ENCODE measurements around the gene CACNG7. TPM values are rescaled to one million over a fixed set of nuclear protein-coding genes. Genes with fewer than 3 reads are reported as not detected.

CACNG7 gene
- total RNA-seq, 2 experiments from 2014 or later = not detected

DNA sequence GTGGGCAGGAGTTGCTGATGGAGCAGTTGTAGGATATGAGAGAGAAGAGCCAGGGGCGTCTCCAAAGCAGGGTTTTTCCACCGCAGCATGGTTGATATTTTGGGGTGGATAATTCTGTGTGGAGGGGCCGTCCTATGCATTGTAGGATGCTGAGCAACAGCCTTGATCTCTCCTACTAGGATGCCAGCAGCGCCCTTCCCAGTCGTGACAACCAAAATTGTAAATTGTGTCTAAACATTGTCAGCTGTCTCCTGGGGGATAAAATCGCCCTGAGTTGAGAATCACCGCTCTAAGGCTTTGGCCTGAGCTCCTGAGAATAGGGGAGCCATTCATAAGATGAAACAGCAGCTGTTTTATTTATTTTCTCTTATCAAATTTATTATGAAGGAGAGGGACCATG is 57.9 kb downstream of the CACNG7 start:
- Histone ChIP-seq H2AFZ (ENCODE audit: low read length) (no peak overlapping the region), H3K27ac (ENCODE audit: low read depth, low read length, poor library complexity, severe bottlenecking) (no peak overlapping the region)
- CTCF ChIA-PET (ENCODE audit: unreplicated experiment) = interaction anchor here (0.6 kb wide), 1 partner anchor 58 kb away, joined by 3 read pairs; no protein-coding TSS in a partner anchor

DNA sequence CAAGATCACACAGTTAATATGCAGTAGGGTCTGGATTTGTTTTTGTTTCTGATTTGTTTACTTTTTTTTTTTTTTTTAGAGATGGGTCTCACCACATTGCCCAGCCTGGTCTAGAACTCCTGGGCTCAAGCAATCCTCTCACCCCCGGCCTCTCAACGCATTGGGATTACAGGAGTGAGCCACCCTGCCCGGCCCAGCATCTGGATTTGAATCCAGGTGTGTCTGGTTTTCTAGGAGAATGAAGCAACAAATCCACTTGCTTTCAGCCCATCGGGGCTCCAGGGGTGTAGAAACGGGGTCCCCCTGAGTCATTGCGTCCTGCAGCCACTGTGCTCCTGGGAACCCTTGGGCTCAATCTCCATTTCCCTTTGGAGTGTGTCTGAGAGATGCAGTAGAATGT is 60.3 kb downstream of the CACNG7 start:
- Histone ChIP-seq H3K79me2 (ENCODE audit: insufficient read depth, low read depth, low read length) (no peaks in the 10 kb centered on the region), H4K20me1 (ENCODE audit: insufficient read depth, low read length) (no peaks in the 10 kb centered on the region), H3K9me2 (ENCODE audit: insufficient read depth, low read length) (no peaks in the 10 kb centered on the region), H3K27ac (ENCODE audit: low read depth, low read length, poor library complexity, severe bottlenecking) (no peak overlapping the region), H3K9me3 (ENCODE audit: low read length) (no peaks in the 10 kb centered on the region), H3K36me3 (ENCODE audit: insufficient read depth, low read length) (no peaks in the 10 kb centered on the region), H2AFZ (ENCODE audit: low read length) (no peak overlapping the region), H3K4me3 (ENCODE audit: low read depth, low read length, poor library complexity, severe bottlenecking) (no peak overlapping the region), H3K4me1 (ENCODE audit: insufficient read depth, low read length, poor library complexity, severe bottlenecking) (no peaks in the 10 kb centered on the region), H3K4me2 (ENCODE audit: low read length) (no peak overlapping the region)
- CTCF ChIA-PET (ENCODE audit: unreplicated experiment) = no interaction called here
- DNase-seq (ENCODE audit: low spot score) = no peak
- no TSS peak for BruUV-seq (replicated peaks)
- intact Hi-C loops (cut with micrococcal nuclease; ENCODE audit: unreplicated experiment) = no loop called here
- TF ChIP-seq EZH2phosphoT487 (IDR thresholded peaks at IDR 0.05; ENCODE audit: borderline replicate concordance, low read depth, low read length) (no peak), CTCF (conservative IDR thresholded peaks at IDR 0.05; ENCODE audit: low read length) (no peak)
- POLR2A ChIA-PET = no interaction called here

More for the DNA sequence above, 57.9 kb downstream of the CACNG7 start:
- Histone ChIP-seq H4K20me1 (ENCODE audit: insufficient read depth, low read length) (no peaks in the 10 kb centered on the region), H3K9me3 (ENCODE audit: low read length) (no peaks in the 10 kb centered on the region), H3K4me3 (ENCODE audit: low read depth, low read length, poor library complexity, severe bottlenecking) (no peak overlapping the region), H3K9me2 (ENCODE audit: insufficient read depth, low read length) (no peaks in the 10 kb centered on the region), H3K79me2 (ENCODE audit: insufficient read depth, low read depth, low read length) (no peaks in the 10 kb centered on the region), H3K36me3 (ENCODE audit: insufficient read depth, low read length) (no peaks in the 10 kb centered on the region), H3K4me2 (ENCODE audit: low read length) (no peak overlapping the region), H3K4me1 (ENCODE audit: insufficient read depth, low read length, poor library complexity, severe bottlenecking) (no peaks in the 10 kb centered on the region)
- no TSS peak for BruUV-seq (replicated peaks)
- TF ChIP-seq CTCF (conservative IDR thresholded peaks at IDR 0.05; ENCODE audit: low read length) (no peak), EZH2phosphoT487 (IDR thresholded peaks at IDR 0.05; ENCODE audit: borderline replicate concordance, low read depth, low read length) (no peak)
- no peak for DNase-seq (ENCODE audit: low spot score)
- POLR2A ChIA-PET = no interaction called here
- intact Hi-C loops (cut with micrococcal nuclease; ENCODE audit: unreplicated experiment) = no loop called here

DNA sequence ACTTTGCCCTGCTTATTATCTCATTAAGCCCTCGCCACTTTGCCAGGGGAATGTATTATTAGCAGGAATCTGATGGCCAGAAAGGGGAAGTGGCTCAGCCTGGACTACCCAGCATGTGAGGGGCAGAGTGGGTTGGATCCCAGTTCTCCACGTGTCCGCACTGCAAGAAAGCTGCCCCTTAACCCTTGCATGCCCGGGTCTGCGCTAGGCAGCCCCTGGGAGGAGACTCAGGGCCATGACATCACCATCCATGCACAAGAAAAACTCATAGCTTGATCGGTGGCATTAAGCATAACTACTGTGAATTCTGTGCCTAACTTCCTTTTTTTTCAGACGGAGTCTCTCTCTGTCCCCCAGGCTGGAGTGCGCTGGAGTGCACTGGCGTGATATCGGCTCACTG is 62.6 kb downstream of the CACNG7 start:
- no peak for DNase-seq (ENCODE audit: low spot score)
- intact Hi-C loops (cut with micrococcal nuclease; ENCODE audit: unreplicated experiment) = no loop called here
- H3K27ac ChIP-seq (ENCODE audit: low read depth, low read length, poor library complexity, severe bottlenecking) = no peak overlapping the region
- no peak overlapping the region for H2AFZ ChIP-seq (ENCODE audit: low read length)
- no peaks in the 10 kb centered on the region for H3K9me3 ChIP-seq (ENCODE audit: low read length)
- H3K36me3 ChIP-seq (ENCODE audit: insufficient read depth, low read length) = no peaks in the 10 kb centered on the region
- no peaks in the 10 kb centered on the region for H3K9me2 ChIP-seq (ENCODE audit: insufficient read depth, low read length)
- no peaks in the 10 kb centered on the region for H4K20me1 ChIP-seq (ENCODE audit: insufficient read depth, low read length)
- no peaks in the 10 kb centered on the region for H3K4me1 ChIP-seq (ENCODE audit: insufficient read depth, low read length, poor library complexity, severe bottlenecking)
- no peaks in the 10 kb centered on the region for H3K79me2 ChIP-seq (ENCODE audit: insufficient read depth, low read depth, low read length)
- BruUV-seq (replicated peaks) = no TSS peak
- ChIA-PET POLR2A (no interaction called here), CTCF (ENCODE audit: unreplicated experiment) (no interaction called here)
- TF ChIP-seq EZH2phosphoT487 (IDR thresholded peaks at IDR 0.05; ENCODE audit: borderline replicate concordance, low read depth, low read length) (no peak), CTCF (conservative IDR thresholded peaks at IDR 0.05; ENCODE audit: low read length) (no peak)
- H3K4me3 ChIP-seq (ENCODE audit: low read depth, low read length, poor library complexity, severe bottlenecking) = no peak overlapping the region
- H3K4me2 ChIP-seq (ENCODE audit: low read length) = no peak overlapping the region

Data from OCI-LY7 (cell line).